ENCODE data around the gene EIF4B.
"Not testable (repeated sequence)": the region's sequence is repeated elsewhere in the genome, so short reads cannot be mapped to it uniquely, and the experiment has no call there.

EIF4B gene

DNA sequence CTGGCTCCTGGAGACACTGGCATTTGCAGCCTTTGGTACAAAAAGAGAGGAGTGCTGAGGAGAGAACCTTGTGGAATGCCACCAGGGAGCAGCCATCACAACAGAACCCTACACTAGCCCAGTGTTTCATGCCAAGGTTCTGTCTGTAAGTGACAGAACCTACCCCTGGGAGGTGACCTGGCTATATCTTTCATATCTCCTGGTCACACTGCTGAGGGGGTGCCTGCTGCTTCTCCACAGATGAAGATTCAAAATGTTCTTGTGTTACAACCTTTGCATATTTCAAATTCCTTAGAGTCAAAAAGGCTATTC, 12.7 kb upstream of the EIF4B start:
- DNase-seq: no peak

DNA sequence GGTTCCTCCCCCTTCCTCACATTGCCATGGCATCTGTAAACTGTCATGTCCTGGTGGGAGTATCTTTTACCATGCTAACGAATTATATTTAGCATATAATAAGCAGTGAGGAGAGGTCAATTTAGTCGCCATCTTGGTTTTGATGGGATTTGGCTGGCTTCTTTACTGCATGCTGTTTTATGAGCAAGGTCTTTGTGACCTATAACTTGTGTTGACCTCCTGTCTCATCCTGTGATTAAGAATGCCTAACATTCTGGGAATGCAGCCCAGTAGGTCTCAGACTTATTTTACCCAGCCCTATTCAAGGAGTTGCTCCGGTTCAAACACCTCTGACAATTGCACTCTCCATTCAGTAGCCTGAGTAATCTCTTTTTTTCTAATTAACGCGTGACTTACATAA, 2.1 kb upstream of the EIF4B start:
- no peak for DNase-seq

DNA sequence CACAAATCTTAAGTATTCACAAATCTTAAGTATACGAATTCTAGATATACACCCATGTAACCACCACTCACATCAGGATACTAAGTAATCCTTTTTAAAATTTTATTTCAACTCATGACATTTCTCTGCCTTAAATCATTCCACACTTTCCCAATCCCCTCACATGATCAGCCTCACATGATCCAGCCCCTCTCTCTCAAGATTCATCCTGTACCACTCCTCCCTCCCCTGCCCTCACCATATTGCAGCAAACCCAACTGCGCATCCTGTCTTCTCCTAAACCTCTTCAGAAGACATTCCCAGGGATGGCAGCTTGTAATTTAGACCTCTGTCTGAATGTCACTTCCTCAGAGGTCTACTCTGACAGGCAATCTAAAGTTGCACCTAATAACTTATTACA, 1.7 kb upstream of the EIF4B start:
- no peak for DNase-seq

DNA sequence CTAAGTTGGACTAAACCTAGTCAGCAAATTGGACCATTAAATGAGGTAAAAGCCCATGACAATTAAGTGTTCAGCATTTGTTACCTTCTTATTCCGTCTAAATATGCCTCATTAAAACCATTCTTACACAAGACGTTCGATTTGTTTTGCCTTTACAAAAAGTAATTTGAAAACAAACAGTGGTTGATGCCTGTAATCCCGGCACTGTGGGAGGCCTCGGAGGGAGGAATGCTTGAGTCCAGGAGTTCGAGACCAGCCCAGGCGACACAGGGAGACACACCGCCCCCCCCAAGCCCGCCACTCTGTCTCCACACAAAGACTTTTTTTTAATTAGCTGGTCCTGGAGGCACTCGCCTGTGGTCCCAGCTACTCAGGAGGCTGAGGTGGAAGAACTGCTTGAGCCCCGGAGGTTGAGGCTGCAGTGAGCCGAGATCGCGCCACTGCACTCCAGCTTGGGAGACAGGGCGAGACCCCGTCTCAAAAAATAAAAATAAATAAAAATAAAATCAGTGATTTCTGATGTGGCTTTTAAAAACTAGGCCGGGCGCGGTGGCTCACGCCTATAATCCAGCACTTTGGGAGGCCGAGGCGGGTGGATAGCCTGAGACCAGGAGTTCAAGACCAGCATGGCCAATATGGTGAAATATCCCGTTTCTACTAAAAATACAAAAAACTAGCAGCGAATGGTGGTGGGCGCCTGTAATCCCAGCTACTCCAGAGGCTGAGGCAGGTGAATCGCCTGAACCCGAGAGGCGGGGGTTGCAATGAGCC, 856 bp upstream of the EIF4B start:
- DNase-seq: peak in 9 of 56 donors; percentile 3 to 45 (median 12)

DNA sequence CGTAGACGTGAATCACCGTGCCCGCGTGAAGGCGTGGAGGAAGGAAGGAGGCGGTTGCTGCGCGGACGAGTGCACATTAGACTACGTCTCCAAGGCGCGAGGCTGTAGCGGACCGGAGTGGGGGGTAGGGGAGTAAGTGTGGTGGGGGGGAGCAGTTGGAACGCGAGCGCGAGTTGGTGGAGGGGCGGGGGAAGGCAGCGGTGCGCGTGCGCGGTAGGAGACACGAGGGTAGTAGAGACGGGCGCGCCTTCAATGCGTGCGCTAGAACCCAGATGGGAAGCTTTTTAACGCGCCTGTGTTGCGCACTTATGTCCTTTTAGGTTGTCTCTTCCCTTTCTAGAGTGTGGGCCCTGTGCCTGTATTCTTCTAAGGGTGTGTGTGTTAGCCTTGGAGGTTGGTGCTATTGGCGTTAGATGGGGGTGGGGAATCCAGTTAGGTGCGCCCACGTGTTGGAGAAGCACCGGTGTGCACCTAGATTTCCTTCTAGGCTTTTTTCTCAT, 604 bp downstream of the EIF4B start:
- DNase-seq: peak in 53 of 56 donors; percentile 6 to 77 (median 51)

DNA sequence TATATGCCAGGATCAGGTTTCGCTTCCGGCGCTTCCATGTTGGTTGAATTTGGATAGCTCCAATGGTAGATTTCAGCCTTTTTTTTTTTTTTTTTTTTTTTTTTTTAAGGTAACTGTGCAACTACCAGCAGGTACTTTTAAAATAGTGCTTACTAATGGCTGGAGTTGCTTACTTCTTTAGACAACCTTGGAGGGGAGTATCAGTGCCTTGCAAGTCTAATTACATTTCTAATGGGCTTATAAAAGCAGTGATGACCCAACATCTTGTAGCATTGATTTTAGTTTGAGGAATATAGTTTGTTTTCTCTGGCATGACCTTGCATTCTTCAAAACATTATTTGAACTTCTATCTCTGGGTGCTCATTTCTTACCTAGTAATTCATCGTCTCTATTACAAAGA, 1.1 kb downstream of the EIF4B start:
- no peak for DNase-seq

DNA sequence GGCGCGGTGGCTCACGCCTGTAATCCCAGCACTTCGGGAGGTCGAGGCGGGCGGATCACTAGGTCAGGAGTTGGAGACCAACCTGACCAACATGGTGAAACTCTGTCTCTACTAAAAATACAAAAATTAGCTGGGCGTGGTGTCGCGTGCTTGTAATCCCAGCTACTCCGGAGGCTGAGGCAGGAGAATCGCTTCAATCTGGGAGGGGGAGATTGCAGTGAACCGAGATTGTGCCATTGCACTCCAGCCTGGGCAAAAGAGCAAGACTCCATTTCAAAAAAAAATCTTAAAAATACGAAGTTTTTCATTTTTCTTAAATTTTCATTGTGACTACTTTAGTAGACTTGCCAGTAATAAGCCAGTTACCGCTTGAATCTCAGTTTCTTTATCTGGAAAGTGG, 2.5 kb downstream of the EIF4B start:
- DNase-seq: not testable (repeated sequence)

DNA sequence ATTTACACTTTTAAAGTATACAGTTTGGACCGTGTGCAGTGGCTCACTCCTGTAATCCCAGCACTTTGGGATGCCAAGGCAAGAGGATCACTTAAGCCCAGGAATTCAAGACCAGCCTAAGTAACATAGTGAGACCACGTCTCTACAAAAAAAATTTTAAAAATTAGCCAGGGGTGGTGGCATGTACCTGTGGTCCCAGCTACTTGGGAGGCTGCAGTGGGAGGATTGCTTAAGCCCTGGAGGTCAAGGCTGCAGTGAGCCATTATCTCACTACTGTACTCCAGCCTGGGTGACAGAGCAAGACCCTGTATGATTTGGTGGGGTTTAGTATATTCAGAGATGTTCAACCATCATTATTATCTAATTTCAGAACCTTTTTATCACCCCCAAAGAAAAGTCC, 4.7 kb downstream of the EIF4B start:
- no peak for DNase-seq

DNA sequence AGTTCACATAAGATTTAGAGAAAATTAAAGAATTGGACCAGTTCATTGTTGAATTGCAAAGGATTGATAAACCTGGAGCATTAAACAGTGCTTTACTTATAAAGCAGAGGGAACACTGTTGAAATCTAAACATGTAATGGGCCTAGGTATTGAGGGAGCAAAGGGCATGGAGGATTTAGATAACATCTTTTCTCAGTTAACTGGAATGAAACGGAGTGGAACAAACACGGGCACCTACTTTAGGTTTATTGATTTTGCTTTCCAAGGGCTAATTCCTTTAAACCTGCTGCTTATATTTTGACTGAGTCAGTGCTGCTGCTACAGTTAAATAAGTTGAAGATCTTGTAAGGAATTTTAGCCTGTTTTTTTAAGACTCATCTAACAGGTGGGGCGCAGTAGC, 5.6 kb downstream of the EIF4B start:
- DNase-seq: no peak

DNA sequence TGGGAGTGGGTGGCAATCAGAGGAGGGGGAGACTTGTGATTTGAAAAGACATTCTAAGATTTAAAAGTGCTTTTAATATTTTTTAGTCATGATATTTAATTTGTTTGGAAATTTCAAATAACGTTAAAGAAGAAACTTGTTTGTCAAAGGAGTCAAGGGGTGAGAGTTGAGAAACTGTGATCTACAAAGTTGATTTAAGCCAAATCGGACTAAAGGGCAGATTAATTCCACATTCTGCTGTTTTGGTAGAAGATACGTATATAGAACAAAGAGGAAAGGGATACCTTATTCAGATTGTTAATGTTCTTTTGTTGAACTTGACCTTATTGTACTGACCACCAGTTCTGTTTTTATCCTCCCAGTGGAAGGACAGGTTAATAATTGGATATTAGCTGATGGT, 6.7 kb downstream of the EIF4B start:
- no peak for DNase-seq

DNA sequence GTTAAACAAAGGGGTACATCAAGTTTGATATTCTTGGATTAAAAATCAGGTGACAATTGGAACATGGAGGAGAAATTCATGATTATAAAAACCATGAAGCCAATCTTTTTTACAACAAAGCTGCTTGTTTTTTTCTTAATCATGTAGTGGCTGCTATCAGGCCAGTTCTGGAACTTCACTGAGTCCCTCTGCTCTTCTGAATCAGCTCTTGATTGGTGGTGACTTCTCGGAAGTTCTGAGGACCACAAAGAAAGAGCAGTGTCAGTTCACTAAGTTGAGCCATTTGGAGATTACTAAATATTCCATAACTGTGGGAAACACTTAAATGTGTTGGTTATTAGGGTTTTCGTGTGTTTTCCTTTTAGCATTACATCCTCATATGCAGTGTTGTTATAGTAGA, 8.5 kb downstream of the EIF4B start:
- no peak for DNase-seq

DNA sequence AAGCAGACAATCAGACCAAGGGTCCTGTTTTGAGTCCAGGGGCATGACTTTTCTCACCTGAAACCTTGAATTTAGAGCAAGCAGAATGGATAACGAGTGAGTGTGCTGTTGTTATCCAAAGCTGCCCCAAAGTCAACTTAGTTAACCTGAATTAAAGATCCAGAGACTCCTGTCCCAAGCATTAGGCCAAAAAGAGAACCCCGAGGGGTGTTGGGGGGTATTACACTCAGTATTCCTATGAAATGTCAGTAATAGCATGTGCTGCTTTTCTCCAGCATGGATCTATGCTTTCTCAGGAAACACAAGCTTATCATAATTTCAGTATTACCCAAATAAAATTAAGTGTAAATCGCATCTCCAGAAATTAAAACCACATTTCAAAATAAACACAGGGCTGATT, 19.0 kb downstream of the EIF4B start:
- no peak for DNase-seq

DNA sequence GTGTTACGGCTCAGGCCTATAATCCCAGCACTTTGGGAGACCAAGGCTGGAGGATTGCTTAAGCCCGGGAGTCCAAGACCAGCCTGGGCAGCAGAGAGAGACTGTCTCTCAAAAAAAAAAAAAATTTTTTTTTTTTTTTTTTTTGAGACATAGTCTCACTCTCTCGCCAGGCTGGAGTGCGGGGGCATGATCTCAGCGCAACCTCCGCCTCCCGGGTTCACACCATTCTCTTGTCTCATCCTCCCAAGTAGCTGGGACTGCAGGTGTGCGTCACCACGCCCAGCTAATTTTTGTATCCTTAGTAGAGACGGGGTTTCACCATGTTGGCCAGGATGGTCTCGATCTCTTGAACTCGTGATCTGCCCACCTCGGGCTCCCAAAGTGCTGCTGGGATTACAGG, 20.8 kb downstream of the EIF4B start:
- DNase-seq: not testable (repeated sequence)

DNA sequence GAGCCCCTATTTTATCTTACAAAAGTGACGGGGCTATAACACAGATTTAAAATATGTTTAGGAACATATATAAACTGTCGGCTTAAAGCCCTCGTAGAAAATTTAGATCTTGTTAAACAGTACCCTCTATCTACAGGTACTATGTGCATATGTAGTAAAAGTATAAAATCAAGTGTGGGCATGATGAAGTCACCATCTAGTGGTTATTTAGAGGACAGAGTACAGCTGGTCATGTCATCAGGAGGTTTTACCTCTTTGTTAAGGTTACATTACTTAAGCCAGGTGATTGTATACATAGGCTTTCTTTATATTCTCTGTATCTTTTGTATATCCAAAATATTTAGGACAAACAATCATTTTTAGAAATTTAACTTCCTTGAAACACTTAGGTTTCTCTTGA, 25.4 kb downstream of the EIF4B start:
- DNase-seq: no peak

DNA sequence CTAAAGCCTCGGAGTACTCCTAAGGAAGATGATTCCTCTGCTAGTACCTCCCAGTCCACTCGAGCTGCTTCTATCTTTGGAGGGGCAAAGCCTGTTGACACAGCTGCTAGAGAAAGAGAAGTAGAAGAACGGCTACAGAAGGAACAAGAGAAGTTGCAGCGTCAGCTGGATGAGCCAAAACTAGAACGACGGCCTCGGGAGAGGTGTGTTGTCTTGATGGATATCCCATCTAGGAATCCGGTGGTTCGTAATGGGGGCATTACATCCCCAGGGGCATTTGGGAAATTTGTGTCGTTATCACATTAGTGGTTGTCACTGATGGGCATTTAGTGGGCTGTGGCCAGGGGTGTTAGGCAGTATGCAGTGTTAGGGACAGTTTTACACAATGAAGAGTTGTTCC, 27.6 kb downstream of the EIF4B start:
- peak in 1 of 56 donors; percentile 11 for DNase-seq

DNA sequence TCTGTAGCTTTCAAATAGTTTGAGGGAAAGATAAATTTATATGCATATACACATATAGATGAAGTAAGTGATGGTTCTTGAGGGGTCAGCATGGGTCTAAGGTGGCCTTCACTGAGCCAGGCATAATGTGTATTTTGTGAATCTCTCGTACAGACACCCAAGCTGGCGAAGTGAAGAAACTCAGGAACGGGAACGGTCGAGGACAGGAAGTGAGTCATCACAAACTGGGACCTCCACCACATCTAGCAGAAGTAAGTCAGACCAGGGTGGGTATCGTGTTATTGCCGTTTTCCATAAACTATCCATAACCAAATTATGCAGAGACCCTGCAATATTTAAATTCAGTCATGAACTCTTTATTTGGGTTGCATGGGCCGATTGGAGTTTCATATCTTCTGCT, 28.2 kb downstream of the EIF4B start:
- no peak for DNase-seq

DNA sequence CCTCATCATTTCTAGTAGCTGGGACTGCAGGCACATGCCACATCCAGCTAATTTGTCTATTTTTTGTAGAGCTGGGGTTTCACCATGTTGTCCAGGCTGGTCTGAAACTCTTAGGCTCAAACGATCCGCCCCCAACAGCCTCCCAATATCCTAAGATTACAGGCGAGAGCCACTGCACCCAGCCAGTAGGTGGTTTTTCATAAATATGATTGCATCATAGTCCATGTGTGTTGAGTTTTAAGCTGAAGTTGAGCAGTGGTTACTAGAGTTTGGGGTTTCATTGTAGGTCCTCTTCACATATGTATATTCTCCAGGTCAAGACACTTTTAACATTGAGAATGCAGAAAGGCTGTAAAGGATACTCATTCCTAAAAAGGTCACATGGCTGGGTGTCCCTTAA, 30.5 kb downstream of the EIF4B start:
- no peak for DNase-seq

DNA sequence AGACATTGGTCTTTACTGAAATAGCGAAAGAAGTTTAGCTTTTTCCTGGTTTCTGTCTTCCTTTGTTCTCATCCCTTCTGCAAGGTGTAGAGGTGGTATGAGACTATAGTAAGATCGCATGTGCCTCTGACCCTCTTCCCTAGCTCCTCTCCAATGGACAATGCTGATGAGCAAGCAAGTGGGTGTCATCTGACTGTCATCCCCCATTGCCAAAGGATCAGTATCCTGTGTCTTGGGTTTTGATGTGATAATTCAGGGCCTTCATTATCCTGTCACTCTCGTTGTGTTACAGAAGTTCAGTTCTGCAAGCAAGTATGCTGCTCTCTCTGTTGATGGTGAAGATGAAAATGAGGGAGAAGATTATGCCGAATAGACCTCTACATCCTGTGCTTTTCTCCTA, 33.6 kb downstream of the EIF4B start:
- DNase-seq: no peak

DNA sequence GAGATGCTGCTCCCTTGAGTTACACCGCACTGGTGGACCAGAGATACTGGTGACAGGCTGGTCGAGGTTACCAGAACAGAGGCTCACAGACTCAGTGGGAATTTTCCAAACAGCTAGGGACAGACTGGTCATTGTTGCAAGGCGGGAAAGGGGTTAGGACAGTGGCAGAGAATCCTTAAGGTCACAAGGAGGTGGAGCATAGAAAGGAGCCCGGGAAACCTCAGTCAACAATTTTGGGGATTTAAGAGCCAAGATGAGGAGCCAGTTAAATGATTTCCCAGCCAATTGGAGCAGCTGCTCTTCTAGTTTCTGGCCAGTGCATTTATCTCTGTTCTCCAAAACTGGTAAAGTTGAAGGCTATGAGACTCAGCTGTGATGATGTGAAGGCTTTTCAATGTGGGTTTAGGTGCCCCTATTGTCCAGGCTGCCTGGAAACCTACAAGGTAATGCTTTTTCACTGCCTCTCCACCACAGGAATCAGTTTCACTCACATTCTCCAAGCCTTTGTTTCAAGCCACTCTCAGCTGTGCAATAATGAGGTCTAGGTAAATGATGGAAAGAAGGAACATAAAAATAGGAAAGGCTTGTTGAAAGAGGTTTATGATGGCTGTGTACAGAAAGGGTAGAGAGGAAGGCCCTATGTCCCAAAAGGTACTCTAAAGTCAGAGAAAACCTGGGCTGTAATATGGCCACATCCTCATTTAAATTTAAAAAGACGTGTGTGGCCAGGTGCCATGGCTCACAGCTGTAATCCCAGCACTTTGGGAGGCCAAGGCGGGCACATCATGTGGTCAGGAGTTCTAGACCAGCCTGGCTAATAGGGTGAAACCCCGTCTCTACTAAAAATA, 36.6 kb downstream of the EIF4B start:
- DNase-seq: no peak

DNA sequence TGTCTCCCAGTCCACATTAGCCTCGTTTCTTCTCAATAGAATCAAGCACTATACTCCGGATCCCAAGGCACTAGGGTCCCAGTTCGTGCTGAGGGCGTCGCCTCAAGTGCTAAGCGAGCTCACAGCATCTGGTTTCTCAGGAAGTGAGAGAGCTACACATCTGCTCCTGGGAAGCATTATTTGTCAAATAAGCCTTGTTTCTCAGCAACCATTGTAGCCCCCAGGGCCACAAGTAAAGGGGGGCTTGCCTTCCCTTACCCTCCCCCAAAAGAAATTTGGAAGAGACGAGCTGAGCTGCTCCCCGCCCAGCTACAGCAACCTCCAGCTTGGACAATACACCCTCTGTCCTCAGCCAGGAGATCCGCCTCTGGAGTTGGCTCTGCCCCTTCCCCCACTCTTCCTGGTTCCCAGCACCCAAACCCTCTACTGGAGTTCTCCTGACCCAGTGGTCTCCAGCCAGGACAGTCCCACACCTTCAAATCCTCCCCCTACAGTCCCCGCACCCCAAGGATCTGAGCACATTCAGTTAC, 37.9 kb downstream of the EIF4B start:
- DNase-seq: peak in 34 of 56 donors; percentile 31 to 78 (median 59)

DNA sequence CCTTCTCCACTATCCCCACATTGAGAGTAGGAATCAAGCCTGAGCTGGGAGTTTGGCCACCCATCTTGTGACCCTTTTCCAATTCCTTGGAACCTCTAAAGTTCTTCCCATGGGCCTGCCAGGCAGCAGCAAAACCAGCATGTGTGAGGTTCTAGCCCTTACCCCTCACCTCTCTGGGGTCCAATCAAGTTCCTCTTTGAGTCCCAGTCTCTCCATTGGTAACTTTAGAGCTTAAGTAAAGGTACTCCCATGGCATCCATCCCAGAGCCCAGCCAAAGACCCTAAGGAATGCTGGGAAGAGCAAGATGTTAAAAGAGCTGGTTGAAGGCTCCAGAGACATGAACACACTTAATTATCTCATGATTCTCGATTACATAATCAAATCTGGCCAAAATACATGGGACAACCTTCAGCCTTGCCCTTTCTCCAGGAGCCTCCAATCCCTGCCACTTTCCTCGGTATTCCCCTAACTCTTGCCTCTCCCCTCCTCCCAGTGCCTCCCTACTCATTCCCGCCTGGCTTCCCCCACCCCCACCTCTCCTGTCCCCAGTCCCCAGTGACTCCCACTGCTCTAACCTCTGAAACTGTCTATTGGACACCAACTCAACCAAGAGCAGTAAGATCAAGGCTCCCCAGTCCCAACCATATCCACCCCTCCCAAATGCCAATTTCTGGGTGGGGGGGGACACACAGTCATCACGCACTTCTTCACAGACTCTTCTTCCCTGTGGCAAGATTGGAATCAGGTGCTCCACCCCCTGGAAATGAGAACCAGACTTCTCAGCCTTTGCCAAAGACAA, 38.8 kb downstream of the EIF4B start:
- DNase-seq: no peak

DNA sequence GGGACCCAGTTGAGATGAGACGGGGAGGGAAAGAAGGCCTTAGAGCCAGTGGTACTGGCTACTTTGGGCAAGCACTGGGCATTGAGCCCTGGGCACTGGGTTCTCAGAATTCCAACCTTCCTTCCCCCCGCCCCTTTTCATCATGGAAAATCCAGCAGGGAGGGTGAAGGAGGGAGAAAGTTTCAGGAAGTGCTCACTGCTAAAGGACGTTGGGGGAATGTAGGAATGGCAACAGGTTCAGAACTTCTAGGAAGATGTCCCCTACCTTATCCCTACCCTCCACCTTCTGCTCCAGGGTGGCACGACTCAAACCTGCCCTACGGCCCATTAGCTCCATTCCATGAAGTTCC, 39.4 kb downstream of the EIF4B start:
- no peak for DNase-seq
